GM18502 (cell line): Measurements from ENCODE around the gene C10orf95.

Experiments used
- ATAC-seq: cut with Tn5 transposase; IDR thresholded peaks from one replicate; pipeline ENCODE4 v1.9.1; 2021; ENCODE audit warnings: mild to moderate bottlenecking; ENCODE audit not compliant: unreplicated experiment, poor library complexity

C10orf95 gene

DNA sequence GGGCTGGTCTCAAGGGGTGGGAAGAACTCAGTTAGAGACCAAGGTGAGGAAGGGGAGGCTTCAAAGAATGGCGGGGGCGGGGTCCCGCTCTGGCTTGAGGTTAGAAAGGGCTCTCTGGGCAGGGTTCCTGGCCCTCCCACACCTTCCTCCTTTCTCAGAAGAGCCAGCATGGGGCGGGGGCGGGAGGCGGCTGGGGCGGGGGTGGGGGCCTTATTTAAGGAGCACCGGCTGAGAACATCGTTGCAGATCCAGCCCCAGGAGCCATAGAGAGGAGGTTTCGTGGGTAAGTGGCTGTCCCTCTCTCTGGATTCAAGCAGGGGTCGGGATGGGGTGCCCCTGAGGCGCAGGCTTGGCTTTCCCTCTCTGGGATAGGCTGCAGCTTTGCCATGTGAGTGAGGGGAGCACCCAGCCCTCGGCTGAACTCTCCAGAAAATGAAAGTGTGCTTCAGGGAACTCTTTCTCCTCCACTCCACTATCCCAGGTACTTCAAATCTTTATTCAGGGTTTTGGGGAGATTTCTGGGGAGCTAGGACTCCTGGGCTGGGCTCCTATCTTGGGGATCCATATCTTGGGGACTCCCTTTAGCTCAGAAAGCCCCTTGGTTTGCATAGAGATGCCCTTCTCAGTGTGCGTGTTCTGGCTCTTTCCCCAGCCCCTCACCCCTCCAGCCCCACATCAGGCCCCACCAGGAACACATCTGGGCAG is 15.7 kb downstream of the C10orf95 start:
- ATAC-seq, result no peak

DNA sequence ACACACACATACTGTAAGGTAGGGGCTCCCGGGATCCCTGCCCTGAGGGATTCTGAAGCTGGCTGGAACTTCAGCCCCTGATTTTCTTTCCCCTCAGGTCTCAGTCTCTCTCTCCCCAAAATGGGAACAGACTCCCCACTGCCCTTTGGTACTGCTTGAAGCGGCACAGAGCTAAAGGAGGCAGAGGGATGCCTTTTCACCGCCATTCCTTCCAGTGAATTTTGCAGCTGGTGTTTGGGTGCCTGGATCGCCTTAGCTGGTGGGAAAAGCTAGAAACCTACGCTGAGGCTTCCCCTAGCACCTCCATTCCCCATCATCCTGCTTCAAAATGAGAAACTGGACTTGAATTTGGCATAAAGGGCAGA is 16.2 kb downstream of the C10orf95 start:
- ATAC-seq, result no peak

DNA sequence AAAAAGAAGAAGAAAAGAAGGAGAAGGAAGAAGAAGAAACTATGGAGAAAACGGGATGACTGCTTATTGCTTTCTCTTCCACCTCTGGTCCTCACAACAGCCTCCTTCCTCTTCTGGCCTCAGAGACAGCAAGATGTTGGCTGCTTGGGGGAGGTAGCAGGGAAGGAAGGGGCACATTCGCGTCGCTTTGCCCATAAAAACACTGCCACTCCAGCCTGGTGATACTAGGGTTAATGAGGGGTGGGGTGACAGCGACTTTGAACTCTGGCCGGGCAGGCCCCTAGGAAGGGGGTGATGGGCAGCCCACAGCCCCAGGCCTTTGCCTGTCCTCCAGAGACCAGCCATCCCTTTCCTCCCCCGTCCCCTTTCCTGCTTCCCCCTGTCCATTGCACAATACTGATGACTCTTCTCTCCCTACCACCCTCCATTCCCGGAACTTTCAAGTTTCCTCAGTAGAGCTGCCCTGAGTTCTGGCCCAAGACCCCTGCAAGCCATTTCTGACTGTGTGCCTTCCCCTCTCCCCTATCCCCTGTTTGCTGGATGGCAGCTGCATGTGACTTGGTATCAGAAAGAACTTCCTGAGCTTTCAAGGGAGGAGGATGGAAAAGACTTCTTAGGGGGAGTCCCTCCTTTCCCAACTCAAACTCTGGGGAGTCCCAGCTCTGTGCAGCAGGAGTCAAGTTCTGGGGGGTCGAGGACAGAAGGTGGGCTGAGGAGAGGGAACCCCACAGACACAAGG is 16.8 kb downstream of the C10orf95 start:
- no peak for ATAC-seq

DNA sequence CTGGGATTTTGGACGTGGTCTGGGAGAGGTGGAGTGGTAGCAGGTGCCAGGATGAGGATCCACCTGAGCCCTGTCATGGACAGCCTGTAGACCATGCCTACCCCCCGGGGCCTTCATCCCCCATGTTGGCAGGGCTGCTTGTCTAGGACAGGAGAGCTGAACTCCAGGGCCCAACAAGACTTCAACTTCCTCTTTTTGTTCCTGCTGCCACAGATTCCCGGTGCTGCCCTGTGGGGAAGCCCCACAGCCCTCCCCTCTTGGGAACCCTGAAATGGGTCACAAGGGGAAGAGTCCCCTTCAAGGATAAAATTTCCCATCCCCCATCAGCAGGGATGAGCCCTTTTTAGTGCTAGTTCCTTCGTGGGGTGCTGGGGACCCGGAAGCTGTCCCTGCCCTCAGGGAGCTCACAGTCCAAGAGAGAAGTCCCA is 17.7 kb downstream of the C10orf95 start:
- no peak for ATAC-seq

DNA sequence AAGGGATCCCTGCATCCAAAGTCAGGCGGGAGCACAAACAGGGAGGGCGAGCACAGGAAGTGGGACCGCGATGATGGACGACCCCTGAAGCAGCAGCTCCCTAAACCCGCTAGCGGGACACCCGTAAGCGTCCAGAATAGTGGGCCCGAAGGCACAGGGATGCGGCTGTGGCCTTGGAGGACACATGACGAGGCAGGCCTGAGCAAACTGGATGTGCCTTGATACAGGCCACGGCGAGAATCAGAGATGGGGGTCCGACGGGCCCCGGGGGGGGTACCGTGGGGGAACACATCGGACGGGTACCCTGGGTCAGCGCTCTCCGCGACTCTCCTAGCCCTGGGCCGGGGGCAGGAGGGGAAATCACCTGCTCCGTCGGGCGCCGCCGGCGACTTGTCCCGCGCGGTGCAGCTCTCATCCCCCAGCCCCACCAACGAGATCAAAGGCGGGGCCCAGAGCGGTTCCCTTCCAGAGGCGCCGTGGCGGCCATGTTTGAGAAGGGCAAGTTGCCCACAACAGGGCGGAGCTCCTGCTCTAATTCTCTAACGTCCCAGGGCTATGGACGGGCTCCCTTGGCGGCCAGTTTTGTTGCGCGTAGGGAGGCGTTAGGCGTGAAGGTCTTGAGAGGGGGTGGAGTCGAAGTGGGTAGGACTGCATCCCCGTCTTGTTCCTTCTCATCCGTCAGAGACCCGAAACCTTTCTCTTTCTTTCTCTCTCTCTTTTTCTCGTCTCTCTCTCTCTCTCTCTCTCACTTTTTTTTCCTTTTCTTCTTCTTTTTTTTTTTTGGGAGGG is 19.0 kb downstream of the C10orf95 start, which contains the start of gene CUEDC2:
TSS of gene CUEDC2 (minus strand) at position 413 of the 789 bp plus-strand sequence. CDS start 7,386 bp downstream, outside the sequence.
- ATAC-seq, result peak; percentile 92

DNA sequence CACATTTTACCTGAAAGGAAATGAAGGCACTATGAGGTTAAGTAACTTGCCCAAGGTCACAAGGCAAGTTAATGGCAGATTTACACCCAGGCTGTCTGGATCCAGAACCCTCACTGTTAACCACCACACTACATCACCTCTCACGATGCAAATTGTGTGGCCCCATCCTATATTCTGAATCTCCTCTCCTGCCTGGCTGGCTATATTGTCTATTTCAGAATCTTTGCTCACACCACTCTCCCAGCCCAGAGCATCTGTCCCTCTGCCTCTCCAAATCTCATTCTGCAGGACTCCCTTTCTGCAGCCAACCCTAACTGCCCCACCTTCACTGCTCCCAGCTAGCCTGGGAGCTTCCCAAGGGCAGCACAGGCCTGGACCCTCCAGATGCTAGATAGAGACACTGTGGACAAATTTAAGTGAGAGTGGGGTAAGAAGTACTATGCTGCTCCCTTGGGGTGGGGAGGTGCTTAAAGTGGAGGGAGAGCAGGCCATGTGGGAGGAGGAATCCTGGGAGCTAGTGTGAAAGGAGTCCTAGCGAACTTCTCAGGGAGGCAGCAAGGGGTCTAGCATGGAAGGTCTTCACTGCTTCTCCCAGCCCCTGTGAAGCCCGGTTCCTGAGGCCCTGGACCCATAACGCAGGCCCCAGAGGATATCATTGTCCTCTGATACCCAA is 19.8 kb downstream of the C10orf95 start:
- no peak for ATAC-seq

DNA sequence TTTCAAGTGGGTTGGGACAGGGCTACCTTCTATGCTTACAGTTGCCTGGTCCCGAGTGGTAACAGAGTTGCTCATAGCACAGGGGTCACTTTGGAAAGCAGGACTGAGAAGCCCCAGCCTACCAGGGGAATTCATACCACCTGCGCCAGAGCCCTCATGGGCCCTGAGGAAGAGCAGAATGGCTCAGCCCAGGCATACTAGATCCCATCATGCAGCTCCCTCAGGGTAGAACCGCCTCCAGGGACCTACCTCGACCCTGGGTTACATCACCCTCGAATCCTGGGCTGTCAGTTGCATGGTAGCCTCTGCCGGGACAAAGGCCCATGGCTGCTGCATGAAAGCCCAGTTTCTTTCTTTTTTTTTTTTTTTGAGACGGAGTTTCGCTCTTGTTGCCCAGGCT is 21.9 kb downstream of the C10orf95 start:
- ATAC-seq, result no peak

DNA sequence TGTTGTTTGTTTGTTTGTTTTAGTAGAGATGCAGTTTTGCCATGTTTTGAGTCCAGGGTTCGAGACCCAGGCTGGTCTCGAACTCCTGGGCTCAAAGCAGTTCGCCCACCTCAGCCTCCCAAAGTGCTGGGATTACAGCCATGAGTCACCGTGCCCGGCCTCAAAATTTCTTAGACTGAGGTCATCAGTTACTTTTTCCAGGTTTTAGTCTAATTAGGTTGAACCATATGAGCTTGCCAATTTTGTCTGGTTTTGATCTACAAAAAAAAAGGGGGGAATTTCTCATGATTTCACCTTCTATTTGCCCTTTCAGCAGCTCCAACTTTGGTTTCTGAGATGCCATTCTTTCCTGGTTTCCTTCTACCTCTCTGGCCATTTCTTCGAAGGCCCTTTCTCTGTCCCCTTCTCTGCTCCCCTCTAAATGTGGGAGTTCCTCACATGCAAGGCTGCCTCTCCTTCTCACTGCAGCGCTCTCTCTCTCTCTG is 24.5 kb downstream of the C10orf95 start:
- ATAC-seq, result no peak

DNA sequence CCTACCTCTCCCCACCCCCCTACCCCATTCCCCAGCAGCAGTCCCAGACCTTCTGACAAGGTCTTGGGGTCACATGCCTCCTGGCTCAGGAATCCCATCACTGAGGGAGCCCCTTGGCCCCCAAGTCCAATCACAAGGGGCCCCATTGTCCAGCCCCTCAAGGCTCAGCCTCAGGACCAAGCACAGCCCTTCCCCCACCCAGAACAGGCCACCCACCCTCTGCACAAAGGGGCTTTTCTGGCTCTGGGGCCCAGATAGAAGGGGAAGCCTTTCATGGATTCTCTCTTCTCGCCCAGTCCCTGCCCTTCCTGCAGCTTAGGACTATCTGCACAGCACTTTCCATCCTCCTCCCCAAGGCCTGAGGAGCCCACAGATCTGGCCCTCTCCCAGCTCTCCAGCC is 25.9 kb downstream of the C10orf95 start:
- no peak for ATAC-seq

DNA sequence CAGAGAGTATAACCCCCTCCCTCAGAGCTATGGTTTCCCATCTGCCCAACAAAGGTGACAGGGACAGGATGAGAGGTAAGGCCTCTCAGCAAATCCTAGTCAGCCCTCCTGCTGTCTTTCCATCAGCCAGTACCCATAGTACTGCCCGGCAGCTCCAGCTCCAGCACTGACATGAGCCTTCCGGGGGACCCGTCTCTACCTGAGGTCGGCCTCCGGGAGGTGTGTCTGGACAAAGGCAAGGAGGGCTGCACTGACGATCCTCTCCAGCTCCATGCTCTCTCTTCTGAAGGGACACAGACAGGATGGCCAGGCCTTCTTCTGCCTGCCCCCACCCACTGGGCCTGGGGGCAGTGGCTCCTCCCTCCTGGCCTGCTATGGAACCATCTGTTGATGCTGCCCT is 26.4 kb downstream of the C10orf95 start:
- ATAC-seq, result no peak

DNA sequence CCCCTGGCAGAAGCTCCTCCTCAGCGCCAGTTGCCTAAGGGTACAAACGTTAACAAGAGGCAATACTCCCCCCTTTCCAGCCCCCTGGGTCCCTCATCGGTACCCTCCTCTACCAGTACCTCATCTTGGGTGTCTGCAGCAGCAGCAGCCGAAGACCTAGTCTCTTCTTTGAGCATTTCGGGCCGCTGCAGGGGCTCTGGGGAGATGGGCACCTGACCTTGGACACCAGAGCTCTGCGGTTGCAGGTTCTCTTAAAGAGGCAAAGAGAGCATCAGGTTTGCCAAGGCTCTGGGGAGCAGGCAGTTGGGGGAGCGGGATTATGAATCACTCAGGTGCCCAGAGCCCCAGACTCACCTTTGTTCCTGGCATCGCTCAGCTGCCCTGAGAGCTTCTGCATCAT is 27.2 kb downstream of the C10orf95 start:
- no peak for ATAC-seq

DNA sequence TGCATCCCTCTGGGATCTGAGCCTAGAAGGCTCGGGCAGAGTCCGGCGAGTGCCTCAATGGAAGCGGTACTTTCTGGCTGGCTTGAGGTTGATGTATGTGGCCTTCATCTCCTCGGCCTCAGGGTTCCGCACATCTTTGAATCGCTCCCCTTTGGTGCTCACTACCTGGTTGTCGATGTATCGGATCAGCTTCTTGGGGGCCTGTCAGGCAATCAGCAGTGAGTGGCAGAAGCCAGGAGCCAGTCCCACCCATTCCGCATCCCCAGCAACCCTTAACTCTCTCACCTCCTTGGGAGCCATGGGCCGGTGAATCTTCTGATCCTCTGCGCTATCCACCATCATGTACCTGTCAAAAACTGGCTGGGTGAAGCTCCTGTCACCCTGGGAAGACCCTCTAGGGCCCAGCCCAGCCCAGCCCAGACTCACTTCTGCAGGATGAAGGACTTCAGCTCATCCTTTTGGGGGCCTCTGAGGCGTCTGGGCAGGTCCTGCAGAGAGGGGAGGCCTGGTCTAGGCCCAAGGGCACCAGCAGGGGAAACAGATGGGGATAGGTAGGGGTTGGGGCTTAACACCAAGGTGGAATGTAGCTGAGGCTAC is 27.9 kb downstream of the C10orf95 start:
- ATAC-seq, result no peak

DNA sequence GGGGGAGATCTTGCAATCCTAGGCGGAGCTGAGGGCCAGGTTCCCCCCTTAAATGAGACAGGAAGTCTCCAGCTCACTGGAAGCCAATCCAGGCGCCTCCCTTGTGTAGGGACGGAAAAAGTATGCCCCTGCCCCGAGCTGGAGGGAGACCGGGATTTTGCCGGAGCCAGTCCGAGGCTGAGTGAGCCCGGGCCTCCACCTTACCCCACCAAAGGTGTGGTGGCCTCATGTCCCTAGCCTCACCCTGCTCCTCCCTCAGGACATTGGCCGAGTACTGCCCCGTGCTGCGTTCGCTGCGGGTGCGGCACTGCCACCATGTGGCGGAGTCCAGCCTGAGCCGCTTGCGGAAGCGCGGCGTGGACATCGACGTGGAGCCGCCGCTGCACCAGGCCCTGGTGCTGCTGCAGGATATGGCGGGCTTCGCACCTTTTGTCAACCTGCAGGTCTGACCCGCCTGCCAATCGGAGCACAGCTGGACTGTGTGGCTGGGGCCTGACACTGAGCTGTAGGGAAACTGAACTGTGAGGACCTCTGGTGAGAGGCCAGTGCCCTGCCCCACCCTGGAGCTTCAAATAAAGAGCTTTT is 28.7 kb downstream of the C10orf95 start:
- no peak for ATAC-seq

DNA sequence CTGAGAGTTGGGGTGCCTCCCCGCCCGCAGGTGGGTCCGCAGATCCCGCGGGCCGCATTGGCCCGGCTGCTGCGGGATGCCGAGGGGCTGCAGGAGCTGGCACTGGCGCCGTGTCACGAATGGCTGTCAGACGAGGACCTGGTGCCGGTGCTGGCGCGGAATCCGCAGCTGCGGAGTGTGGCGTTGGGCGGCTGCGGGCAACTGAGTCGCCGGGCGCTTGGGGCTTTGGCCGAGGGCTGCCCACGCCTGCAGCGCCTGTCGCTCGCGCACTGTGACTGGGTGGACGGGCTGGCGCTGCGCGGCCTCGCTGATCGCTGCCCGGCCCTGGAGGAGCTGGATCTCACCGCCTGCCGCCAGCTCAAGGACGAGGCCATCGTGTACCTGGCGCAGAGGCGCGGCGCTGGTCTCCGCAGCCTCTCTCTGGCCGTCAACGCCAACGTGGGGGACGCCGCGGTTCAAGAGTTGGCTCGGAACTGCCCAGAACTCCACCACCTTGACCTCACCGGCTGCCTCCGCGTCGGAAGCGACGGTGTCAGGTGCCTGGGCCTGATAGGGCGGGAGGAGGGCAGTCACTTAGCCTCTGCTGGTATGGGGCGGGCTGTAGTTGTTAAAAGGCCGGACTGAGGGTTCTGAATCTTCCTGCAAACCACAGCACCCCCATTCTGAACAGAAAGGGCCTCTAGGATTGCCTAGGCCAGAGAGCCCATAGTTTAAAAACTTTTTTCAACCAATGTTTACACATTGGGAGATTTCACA is 29.4 kb downstream of the C10orf95 start:
- ATAC-seq, result peak; percentile 1

DNA sequence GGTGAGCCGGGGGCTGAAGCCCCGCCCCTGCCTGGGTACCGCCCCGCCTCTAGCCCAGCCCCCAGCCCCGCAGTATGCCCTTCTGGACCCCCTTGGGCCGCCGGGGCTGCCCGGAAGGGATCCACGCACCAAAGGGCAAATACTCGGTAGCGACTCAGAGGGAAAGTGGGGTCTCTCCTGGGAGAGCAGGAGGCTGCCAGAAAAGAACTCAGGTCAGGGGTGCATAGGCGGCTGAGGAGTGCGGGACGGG is 29.9 kb downstream of the C10orf95 start:
- no peak for ATAC-seq

DNA sequence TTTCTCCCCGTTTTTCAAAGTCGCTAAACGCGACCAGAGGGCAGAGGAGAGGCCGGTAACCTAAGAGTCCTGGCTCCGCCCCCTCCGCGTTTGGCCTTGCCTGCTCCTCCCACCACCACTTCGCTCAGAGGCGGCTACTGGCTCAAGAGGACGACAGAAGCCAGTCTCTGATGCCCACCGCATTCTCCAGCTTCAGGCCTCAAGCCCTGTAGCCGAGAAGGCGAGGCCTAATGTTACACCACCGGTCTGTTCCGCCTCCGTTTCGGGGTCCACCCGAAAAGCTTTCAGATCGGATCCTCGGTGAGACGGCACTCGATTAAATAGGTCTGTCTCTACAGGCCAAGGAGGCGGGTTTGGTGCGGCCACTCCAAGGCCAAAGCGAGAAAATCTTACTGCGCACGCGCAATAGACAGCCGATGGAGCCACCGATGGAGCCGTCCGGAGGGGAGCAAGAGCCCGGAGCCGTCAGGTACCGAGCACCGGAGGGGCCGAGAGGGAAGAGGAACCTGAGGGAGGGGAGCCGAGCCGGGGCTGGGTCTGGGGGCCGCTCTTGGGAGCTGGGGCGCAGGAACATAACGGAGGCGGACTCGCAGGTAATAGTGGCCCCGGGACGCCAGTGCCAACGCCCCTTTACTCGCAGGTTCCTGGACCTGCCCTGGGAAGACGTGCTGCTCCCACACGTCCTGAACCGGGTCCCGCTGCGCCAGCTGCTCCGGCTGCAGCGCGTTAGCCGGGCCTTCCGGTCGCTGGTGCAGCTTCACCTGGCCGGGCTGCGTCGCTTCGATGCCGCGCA is 30.4 kb downstream of the C10orf95 start, which contains the start of gene FBXL15:
TSS of gene FBXL15 (plus strand) at position 123 of the 793 bp plus-strand sequence. CDS start at position 417, 294 bp downstream.
- peak; percentile 67 for ATAC-seq

DNA sequence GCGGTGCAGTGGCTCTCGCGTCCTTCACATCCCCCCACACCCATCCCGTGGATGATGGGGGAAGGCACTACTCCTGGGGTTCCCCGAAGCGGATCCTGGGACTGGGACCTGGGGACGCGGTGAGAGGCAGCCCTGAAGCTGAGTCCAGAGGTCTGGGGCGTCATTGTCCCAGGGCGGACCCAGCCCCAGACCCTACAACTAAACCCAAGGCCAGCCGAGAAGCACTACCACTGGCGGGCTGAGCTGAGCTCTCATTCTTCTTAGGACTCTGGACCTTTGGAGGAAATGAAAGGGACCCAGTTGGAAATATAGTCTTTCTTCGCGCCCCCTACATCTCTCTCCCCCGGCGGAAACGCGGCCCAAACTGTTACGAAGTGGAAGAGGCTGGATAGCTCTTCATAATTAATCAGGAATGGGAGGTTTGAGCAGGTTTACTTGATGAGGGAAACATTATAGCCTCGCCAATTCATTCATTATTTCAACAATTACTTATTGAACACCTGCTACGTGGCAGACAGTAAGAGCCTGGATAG is 31.1 kb downstream of the C10orf95 start:
- no peak for ATAC-seq
